GM06990 (cell line): ENCODE results near the gene TENM4.

Experiments
- DNase-seq: peaks from one replicate; pipeline ENCODE4 v3.0.0-alpha.2; 2011; ENCODE audit not compliant: insufficient read length; ENCODE audit errors: extremely low read depth
- H3K27me3 ChIP-seq: replicated peaks from 2 replicates; pipeline ENCODE4 v1.6.0; 2011; ENCODE audit warnings: low read length; ENCODE audit not compliant: control insufficient read depth, insufficient read depth
- H3K36me3 ChIP-seq: 2 replicates; pipeline ENCODE4 v1.5.1; 2011; ENCODE audit warnings: low read length; ENCODE audit not compliant: control insufficient read depth, insufficient read depth
- H3K4me3 ChIP-seq: replicated peaks from 2 replicates; pipeline ENCODE4 v1.5.1; 2011; ENCODE audit warnings: low read depth, mild to moderate bottlenecking, control low read depth, low read length
- TF ChIP-seq, protein P1 (sequence below): IDR thresholded peaks from 2 replicates; pipeline ENCODE4 v1.5.1; 2011; ENCODE audit warnings: low read length, control low read depth, mild to moderate bottlenecking, inconsistent platforms; ENCODE audit not compliant: insufficient read depth, poor library complexity, severe bottlenecking

Gene TENM4

GRCh38 chr11:78929207-78929905 lies 511.5 kb downstream of the TENM4 start:
- TF ChIP-seq, protein P1, sequence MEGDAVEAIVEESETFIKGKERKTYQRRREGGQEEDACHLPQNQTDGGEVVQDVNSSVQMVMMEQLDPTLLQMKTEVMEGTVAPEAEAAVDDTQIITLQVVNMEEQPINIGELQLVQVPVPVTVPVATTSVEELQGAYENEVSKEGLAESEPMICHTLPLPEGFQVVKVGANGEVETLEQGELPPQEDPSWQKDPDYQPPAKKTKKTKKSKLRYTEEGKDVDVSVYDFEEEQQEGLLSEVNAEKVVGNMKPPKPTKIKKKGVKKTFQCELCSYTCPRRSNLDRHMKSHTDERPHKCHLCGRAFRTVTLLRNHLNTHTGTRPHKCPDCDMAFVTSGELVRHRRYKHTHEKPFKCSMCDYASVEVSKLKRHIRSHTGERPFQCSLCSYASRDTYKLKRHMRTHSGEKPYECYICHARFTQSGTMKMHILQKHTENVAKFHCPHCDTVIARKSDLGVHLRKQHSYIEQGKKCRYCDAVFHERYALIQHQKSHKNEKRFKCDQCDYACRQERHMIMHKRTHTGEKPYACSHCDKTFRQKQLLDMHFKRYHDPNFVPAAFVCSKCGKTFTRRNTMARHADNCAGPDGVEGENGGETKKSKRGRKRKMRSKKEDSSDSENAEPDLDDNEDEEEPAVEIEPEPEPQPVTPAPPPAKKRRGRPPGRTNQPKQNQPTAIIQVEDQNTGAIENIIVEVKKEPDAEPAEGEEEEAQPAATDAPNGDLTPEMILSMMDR: no peak
- peaks cover 2% of the 10 kb centered on the region for H3K27me3 ChIP-seq
- no peaks in the 10 kb centered on the region for H3K36me3 ChIP-seq
- DNase-seq: no peak
- no peak overlapping the region for H3K4me3 ChIP-seq

DNA sequence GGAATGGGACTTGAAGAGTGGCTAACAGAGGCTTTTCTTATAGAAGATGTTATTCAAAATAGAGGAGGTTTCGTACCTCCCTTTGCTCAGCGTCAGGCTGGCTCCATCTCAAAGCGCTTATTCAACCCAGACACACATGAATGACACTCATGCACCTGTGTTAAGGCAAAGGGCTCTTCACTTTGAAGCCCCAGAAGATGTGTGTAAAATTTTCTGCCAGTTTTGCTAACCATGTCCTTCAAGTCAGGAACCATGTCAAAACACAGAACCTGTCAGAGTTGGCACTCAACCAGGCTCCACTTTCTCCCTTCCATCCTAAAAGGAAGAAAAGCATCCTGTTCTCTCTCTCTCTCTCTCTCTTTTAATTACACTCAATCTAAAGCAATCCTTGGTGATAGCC lies 513.3 kb downstream of the TENM4 start:
- Histone ChIP-seq H3K27me3 (peaks cover 2% of the 10 kb centered on the region), H3K36me3 (no peaks in the 10 kb centered on the region), H3K4me3 (no peak overlapping the region)
- TF ChIP-seq, protein P1: no peak
- no peak for DNase-seq

GRCh38 chr11:78926633-78927338 lies 514.0 kb downstream of the TENM4 start:
- TF ChIP-seq, protein P1: no peak
- peaks cover 2% of the 10 kb centered on the region; the same call in 1 of the 2 replicates for H3K27me3 ChIP-seq

DNA sequence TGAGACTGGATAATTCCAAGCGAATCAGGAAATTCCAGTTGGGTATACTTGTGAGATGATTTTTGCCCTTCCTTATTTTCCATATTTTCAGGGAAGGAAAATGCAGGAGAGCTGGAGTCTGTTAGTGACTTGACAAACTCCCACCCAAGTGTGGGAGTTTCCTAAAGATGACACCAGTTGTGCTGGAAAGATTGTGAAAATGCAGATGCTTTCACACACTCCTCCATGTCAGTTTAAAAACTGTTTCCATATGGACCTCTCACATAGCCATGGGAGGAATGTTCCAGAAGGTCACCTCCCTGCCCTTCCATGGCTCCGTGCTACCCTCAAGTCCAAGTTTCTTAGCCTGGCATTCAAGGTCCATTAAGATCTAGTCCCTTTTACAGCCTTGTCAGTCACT lies 515.4 kb downstream of the TENM4 start:
- Histone ChIP-seq H3K27me3 (peaks cover 4% of the 10 kb centered on the region; the same call in 1 of the 2 replicates), H3K36me3 (no peaks in the 10 kb centered on the region), H3K4me3 (no peak overlapping the region)
- no peak for DNase-seq
- TF ChIP-seq, protein P1: no peak

More at GRCh38 chr11:78926633-78927338, 514.0 kb downstream of the TENM4 start:
- DNase-seq: no peak
- Histone ChIP-seq H3K36me3 (no peaks in the 10 kb centered on the region), H3K4me3 (no peak overlapping the region)

DNA sequence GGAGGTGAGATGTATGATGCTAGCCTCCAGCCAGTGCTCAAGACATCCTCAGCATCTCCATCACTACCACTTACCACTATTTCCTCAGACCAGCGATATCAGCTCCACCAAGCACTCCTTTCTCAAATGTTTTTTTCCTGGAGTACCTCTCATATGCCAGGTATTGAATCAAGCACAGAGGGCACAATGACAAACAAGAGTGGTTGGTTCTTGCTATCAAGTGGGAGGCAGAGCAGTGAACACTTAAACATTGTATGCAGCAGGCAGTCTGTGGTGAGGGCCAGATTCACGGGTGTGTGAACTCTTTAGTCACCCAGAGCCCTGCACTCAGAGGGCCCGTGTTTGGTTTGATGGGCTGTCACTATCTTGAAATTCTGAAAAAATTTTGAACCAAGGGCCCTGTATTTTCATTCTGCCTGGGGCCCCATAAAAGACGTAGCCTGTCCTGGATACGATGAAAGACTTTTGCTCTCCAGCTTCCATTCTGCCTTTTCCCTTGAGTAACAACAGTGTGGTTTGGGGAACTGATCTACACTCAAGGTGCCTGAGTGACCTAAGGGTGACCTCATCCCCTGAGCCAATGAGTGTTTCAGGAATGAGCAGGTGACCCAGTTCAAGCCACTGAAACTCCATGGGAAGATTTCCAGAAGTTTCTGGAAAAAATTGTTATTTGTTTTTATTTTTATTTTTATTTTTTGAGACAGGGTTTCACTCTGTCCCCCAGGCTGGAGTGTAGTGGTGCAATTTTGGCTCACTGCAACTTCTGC lies 517.8 kb downstream of the TENM4 start:
- H3K27me3 ChIP-seq: peaks cover 4% of the 10 kb centered on the region; the same call in 1 of the 2 replicates
- DNase-seq: no peak
- TF ChIP-seq, protein P1: no peak
- no peaks in the 10 kb centered on the region for H3K36me3 ChIP-seq
- no peak overlapping the region for H3K4me3 ChIP-seq
